ENCODE data around the gene TEDC1. TPM values are rescaled to one million over a fixed set of nuclear protein-coding genes. Genes with fewer than 3 reads are reported as not detected.

The TEDC1 gene
- total RNA-seq, 1 donor = 7.3 TPM

DNA sequence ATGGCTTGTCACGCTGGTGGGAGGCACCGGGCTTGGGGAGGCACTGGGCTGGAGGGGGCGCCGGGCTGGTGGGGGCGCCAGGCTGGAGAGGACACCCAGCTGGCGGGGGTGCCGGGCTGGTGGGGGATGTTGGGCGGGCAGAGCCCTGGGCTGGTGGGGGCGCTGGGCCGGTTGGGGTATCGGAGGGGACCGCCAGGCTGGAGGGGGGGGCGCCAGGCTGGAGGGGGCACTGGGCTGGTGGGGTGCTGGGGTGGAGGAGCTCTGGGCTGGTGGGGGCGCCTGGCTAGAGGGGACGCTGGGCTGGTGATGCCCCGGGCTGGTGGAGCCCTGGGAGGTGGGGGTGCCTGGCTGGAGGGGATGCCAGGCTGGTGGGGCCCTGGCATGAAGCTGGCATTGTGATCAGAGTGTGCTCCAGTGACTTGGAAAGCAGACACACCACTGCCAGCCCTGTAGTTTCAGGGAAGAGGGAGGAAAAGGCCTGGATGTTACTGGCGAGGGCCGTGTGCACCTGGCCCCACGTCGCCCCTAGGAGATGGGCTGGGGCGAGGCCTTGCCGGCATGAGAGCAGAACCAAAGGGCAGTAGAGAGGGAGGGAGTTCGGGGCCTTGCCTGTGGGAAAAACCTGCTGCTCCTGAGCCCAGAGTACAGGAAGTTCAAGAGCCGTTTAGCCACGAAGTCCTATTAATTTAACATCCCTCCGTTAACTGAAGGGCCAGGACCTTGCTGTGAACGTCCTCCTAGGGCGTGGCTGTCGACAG is 13.1 kb downstream of the TEDC1 start:
- no peak for DNase-seq (ENCODE audit: low read depth)
- H3K4me3 ChIP-seq (ENCODE audit: low read depth, low read length) = no peak overlapping the region

DNA sequence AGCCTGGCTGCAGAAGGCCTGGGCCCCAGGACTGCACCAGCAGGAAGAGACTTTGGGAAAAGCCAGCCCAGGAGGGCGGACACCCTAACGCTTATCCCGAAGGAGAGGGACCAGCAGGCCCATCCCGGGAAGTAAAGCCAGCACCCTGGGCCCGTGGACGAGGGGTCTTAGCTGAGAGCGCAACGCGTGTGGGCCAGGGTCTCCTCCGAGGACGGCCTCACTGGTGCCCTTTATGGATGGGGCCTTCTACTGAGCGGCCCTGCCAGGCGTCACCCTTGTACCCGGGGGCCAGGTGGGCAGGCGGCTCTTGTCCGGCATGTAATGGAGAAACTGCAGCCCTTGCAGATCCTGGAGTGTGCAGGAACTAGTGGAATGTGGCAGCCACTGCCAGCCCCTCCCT is 14.1 kb downstream of the TEDC1 start:
- H3K4me3 ChIP-seq (ENCODE audit: low read depth, low read length) = no peak overlapping the region
- TF ChIP-seq CTCF (IDR thresholded peaks at IDR 0.05; ENCODE audit: insufficient read depth, low read depth, low read length) = no peak
- no peak for DNase-seq (ENCODE audit: low read depth)

More for the DNA sequence above, 13.1 kb downstream of the TEDC1 start:
- TF ChIP-seq CTCF (IDR thresholded peaks at IDR 0.05; ENCODE audit: insufficient read depth, low read depth, low read length) = no peak

GRCh38 chr14:105507247-105507646 is 16.2 kb downstream of the TEDC1 start:
- no peak for TF ChIP-seq CTCF (IDR thresholded peaks at IDR 0.05; ENCODE audit: insufficient read depth, low read depth, low read length)
- no peak for DNase-seq (ENCODE audit: low read depth)

GRCh38 chr14:105508069-105508468 is 17.0 kb downstream of the TEDC1 start:
- DNase-seq (ENCODE audit: low read depth) = no peak
- H3K4me3 ChIP-seq (ENCODE audit: low read depth, low read length) = no peak overlapping the region
- TF ChIP-seq CTCF (IDR thresholded peaks at IDR 0.05; ENCODE audit: insufficient read depth, low read depth, low read length) = no peak

More at GRCh38 chr14:105507247-105507646, 16.2 kb downstream of the TEDC1 start:
- no peak overlapping the region for H3K4me3 ChIP-seq (ENCODE audit: low read depth, low read length)

DNA sequence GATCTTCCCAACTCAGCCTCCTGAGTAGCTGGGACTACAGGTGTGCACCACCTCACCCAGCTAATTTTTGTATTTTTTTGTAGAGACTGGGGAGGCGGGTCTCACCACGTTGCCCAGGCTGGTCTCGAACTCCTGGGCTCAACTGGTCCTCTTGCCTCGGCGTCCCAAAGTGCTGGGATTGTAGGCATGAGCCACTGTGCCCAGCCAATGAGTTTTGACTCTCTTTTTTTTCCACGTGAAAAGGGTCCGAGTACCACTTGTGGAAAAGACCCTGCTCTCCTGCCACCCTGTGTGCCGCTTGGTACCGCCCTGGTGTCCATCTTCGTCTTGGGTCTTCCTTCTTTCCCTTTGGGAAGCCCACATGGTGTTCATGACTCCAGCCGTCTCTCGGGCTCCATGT is 17.6 kb downstream of the TEDC1 start:
- no peak for TF ChIP-seq CTCF (IDR thresholded peaks at IDR 0.05; ENCODE audit: insufficient read depth, low read depth, low read length)
- H3K4me3 ChIP-seq (ENCODE audit: low read depth, low read length) = no peak overlapping the region
- no peak for DNase-seq (ENCODE audit: low read depth)

- TF ChIP-seq CTCF (IDR thresholded peaks at IDR 0.05; ENCODE audit: insufficient read depth, low read depth, low read length) = no peak
- no peak for DNase-seq (ENCODE audit: low read depth)
- H3K4me3 ChIP-seq (ENCODE audit: low read depth, low read length) = no peak overlapping the region
These were observed 26.1 kb downstream of the TEDC1 start for GRCh38 chr14:105517096-105517495.

Measured in fibroblast of villous mesenchyme (primary cell).